GM21367 (cell line): ENCODE data around the gene MROH7.

Source experiments
- ATAC-seq: cut with Tn5 transposase; IDR thresholded peaks from one replicate; pipeline ENCODE4 v1.9.1; 2021; ENCODE audit not compliant: unreplicated experiment

Gene MROH7

DNA sequence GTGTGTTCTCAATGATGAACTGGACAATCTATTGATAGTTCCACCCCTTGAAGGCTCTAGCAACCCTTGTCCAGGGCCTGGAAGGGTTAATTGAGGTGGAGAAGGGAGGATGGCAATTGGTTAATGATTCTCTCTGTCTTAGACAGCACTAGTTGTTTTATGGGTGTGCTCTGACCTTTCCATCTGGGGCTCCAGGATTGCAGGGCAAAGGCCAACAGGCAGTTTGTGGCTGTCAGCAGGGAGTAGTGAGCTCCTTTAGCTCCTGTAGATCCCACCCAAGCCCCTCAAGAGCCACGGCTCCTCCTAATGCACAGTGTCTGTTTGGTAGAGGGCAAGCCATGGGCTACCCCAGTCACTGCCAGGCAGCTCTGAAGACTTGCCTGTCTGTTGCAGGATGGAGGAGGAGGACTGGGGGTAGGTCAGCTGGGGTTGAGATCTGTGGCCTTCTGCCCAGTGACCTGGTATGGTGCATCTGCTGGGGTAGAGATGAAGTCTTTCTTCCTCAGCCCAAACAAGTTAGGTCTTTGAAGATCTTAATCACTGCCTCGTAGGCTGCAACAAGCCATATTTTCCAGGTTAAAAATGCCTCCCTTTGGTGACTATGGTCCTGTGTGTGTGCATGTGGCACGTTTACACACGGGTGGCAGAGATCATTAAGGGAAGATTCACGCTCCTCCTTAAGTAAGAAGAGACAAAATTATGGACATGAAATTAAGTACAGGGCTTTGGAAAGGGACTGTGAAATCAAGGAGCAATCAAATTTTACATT, 7.7 kb downstream of the MROH7 start:
- no peak for ATAC-seq

DNA sequence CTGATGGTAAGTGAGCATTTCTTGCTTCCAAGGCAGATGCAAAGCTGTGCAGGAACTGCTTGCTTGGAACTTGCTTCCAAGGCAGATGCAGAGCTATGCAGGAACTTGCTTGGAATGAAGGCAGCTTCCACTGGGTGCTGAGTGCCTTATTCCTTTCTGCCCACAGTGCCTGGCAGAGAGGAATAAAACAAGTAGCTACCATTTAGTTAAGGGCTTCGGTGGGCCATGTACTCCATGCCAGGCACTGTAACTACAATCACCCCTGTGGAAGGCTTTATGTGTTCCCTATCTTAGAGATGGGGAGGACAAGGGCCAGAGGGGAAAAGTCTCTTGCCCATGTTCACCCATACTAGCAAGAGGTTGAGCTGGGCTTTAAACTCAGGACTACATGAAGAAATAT, 8.3 kb downstream of the MROH7 start:
- no peak for ATAC-seq

DNA sequence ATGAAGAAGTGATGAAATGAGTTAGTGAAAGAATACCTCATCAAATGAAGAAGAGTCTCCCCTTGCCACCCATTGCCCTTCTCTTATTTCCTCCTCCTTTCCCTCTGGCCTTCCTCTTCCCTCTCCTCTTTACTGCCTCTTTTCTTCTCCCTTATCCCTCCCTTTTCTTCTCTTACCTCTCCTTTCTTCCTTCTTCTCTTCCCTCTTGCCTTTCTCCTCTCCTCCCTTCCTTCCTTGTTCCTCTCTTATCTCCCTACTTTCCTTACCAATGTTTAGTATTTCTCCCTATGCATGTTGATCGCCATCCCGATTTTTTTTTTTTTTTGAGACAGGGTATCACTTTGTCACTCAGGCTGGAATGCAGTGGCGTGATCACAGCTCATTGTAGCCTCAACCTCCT, 8.8 kb downstream of the MROH7 start:
- ATAC-seq, result no peak

DNA sequence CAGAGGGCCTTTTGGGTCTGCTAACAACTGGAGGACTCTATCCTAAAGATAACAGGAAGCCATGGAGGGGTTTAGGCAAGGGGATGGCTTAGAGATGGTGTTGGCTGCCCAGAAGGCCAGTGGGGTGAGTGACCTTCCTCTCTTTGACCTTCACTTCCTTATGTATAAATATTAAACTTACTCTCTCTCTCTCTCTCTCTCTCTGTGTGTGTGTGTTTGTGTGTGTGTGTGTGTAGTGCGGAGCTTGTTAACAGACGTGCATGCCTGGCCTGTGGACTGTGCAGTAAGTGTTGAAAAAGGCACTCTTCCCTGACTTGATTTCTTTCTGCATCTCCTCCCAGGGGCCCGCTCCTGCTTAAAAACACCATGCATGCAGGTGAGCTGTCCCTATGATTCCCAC, 10.0 kb downstream of the MROH7 start:
- no peak for ATAC-seq

DNA sequence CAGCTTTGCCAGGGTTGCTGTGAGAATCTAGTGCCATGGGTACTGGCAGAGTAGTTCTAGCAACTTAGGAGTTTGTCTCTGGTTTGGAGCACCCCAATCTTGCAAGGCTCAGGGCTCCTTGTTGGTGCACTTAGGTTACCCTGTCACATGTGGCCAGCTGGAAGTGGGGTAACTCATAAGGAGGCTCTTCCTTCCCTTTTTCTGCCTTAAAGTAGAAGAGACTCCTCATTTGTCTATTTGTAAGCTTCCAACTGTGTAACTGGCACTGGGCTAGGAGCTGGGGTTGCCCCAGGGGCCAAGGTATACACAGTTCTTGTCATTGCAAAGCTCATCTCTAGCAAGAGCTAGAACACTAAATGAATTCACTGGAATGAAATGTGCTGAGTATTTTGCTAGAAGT, 10.6 kb downstream of the MROH7 start:
- ATAC-seq, result no peak

DNA sequence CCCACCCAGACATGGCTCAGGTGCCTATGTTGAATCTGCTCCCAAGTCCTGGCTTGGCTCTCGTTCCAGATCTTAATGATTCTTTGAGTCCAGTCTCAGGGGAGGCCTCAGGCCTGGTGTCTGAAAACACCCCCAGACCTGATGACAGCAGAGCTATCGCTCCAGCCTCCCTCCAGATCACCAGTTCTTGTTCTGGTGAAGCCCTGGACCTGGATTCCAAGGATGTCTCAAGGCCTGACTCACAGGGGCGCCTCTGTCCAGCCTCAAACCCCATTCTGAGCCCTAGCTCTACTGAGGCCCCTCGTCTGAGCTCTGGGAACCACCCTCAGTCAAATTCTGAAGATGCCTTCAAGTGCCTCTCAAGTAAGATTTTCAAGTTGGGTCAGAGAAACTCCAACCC, 11.4 kb downstream of the MROH7 start:
- ATAC-seq, result no peak

DNA sequence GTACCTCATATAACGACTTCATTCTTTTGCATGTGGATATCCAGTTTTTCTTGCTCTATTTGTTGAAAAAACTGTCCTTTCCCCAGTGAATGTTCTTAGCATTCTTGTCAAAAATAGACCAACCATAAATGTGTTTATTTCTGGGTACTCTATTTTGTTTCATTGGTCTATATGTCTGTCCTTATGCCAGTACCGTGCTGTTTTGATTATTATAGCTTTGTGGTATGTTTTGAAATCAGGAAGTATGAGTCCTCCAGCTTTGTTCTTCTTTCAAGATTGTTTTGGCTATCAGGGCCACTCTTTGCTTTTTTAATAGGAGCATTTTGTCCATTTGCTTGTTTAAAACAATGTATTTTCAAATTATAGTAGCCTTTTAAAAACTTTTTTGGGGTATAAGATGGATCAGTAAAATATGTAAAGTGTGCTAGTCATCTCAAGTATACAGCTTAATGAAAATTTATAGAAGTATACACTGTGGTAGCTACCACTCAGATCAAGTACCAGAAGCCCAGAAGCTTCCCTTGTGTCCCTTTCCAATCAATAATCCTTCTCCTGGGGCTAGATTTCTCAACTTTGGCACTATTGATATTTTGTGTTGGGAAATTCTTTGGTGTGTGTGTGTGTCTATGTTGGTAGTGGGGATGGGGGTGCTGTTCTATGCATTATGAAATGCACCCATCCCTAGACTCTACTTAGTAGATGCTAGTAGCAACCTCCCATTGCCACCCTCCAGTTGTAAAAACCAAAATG, 16.8 kb downstream of the MROH7 start:
- ATAC-seq, result no peak

GRCh38 chr1:54663725-54664124, 22.1 kb downstream of the MROH7 start:
- ATAC-seq, result no peak

DNA sequence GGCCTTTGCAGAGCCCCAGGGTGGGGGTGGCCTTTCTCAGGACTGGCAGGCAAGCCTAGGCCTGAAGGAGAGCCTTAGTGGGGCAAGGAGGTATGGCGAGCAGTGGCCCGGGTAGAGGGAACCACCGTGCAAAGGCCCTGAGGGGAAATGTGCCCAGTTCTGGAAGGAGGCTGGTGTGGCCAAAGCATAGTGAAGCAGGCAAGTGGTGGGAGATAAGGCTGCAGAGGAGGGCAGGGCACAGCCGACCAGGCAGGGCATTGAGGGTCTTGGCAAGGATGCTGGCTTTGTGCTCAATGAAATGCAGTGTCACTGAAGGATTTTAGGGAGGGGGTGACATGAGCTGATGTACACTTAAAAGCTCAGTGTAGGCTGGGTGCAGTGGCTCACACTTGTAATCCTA, 22.8 kb downstream of the MROH7 start:
- ATAC-seq, result no peak

DNA sequence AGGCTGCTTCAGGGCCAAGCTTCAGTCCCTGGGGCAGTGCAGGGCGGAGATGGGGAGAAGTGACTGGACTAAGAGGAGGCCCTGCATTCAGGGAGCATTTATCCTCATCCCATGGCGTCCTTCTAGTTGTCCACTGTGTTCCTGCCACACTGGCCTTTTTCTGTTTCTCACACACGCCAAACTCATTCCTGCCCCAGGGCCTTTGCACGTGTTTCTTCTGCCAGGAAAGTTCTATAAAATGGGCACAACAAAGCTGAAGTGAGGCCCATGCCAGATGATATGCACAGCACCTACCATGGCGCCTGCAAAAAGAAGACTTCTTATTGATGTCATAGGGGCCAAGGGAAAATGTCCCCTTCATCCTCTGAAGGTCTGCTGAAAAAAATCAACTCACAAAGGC, 24.3 kb downstream of the MROH7 start:
- ATAC-seq, result no peak

- no peak for ATAC-seq
Observed at GRCh38 chr1:54666333-54666732, 24.7 kb downstream of the MROH7 start.

- no peak for ATAC-seq
Observed at GRCh38 chr1:54667797-54668196, 26.2 kb downstream of the MROH7 start.

GRCh38 chr1:54668567-54668966, 27.0 kb downstream of the MROH7 start:
- ATAC-seq, result no peak

GRCh38 chr1:54671985-54672608, 30.5 kb downstream of the MROH7 start:
- ATAC-seq, result peak; percentile 74

DNA sequence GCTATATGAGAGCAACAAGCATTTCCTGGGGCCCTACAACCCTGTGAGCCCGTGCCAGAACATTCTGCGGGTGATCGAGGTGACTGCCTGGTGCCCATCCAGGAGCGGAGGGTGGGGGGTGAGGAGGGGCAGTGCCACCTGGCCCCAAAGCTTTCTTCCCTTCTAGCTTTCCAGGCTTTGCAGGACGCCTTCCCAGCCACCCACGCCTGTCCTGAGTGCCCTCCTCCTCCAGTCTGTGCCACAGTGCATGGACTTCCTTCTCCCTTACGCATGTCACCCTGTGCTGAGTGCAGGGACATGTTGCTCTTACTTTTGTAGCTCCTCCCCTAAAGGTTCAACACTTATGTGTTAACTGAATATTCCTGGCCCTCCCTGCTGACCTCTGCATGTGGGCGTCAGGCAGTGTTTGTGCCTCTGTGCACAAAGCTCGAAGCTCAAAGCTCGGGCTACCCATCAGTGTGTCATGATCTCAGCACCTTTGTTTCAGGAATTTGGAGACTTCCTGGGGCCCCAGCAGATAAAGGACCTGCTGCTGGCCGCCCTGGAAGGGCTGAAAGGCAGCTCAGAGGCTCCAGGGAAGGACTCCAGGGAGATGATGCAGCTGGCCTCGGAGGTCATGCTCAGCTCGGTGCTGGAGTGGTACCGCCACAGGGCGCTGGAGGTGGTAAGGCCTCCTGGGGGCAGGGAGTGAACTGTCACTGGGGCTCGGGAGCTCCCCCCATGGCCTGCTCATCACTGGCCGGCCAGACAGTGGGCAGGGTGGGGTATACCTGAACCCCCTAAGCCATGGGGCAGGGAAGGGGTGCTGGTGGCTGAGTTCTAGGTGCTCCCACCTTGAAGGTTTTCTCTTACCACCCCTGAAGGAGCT, 37.4 kb downstream of the MROH7 start:
- ATAC-seq, result no peak

- ATAC-seq, result no peak
Observed at GRCh38 chr1:54679706-54680105, 38.1 kb downstream of the MROH7 start.

- no peak for ATAC-seq
Observed at GRCh38 chr1:54680387-54680786, 38.8 kb downstream of the MROH7 start.

- no peak for ATAC-seq
Observed at GRCh38 chr1:54681358-54681757, 39.8 kb downstream of the MROH7 start.

DNA sequence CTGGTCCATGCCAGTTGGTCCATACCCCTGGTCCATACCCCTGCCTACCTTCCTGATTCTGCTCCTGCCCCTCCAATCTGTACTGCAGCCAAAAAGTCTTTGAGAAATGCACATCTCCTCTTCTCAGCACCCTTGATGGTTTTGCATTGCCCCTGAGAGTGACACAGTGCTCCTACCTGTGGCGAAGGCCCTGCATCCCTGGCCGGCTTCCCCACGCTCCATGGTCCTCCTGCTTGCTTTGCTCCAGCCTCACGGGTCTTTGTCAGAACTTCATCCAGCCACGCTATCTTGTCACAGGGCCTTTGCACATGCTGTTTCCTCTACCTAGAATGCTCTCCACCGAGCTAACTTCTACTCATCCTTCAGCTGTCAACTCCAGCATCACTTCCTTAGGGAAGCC, 41.9 kb downstream of the MROH7 start:
- ATAC-seq, result no peak

DNA sequence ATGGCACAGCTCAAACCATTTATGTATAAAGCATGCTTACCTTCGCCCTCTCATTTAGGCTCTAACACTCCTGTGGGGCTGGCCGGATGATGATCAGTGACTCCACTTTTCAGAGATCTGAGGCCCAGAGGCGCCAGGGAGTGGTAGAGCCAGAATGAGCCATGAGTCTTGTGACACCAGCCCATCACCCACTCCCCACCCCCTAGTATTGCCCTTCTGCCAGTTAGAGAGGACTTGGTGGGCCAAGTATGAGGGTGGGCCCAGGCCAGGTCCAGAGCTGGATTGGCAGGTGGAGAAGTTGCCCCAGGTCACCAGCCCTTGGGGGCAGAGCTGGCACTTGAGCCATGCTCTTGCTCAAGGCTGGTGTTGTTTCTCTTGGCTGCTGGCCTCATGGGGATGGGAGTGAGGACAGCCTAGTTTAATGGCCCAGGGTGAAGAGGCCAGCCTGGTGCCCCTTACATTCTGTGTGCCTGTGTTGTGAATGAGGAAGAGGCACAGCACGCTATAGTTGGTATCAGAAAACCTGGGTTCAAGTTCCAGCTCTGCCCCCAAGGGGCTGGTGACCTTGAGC, 43.8 kb downstream of the MROH7 start:
- ATAC-seq, result no peak

- ATAC-seq, result no peak
Observed at GRCh38 chr1:54686155-54686554, 44.6 kb downstream of the MROH7 start.
